ENCODE data around the gene BBS2. TPM values are rescaled to one million over a fixed set of nuclear protein-coding genes. Genes with fewer than 3 reads are reported as not detected.

The BBS2 gene
- polyA plus RNA-seq (2013, experiment 1 of 2; ENCODE audit: insufficient read length) = 24.9 TPM
- polyA plus RNA-seq (2013, experiment 2 of 2; ENCODE audit: insufficient read length) = 36.4 TPM

GRCh38 chr16:56519459-56520250, at the start of gene BBS2:
Gene BBS2, minus strand, starts transcription at chr16:56520024. Its CDS starts 162 bp downstream, at chr16:56519862.
- DNase-seq = peak; percentile 80

GRCh38 chr16:56564793-56565477, 45.1 kb upstream of the BBS2 start, which contains the start of gene MT4:
Gene MT4, plus strand, starts transcription at chr16:56565073. Its CDS starts 56 bp downstream, at chr16:56565129.
- no peak for DNase-seq

- DNase-seq = no peak
Observed at GRCh38 chr16:56561126-56561525, 41.3 kb upstream of the BBS2 start.

GRCh38 chr16:56560447-56560846, 40.6 kb upstream of the BBS2 start:
- no peak for DNase-seq

GRCh38 chr16:56559109-56559508, 39.3 kb upstream of the BBS2 start:
- DNase-seq = no peak

- peak; percentile 80 for DNase-seq
Observed at GRCh38 chr16:56558024-56558747, 38.4 kb upstream of the BBS2 start.

- no peak for DNase-seq
Observed at GRCh38 chr16:56554441-56554840, 34.6 kb upstream of the BBS2 start.

GRCh38 chr16:56551796-56552738, 32.2 kb upstream of the BBS2 start:
- DNase-seq = no peak

- peak; percentile 20 for DNase-seq
Observed at GRCh38 chr16:56549744-56550385, 30.0 kb upstream of the BBS2 start.

- no peak for DNase-seq
Observed at GRCh38 chr16:56549161-56549560, 29.3 kb upstream of the BBS2 start.

GRCh38 chr16:56547949-56548567, 28.2 kb upstream of the BBS2 start:
- DNase-seq = no peak

GRCh38 chr16:56547120-56547948, 27.5 kb upstream of the BBS2 start:
- peak; percentile 35 for DNase-seq

- DNase-seq = no peak
Observed at GRCh38 chr16:56542039-56542438, 22.2 kb upstream of the BBS2 start.

GRCh38 chr16:56539656-56540055, 19.8 kb upstream of the BBS2 start:
- no peak for DNase-seq

GRCh38 chr16:56538331-56538730, 18.5 kb upstream of the BBS2 start:
- no peak for DNase-seq

GRCh38 chr16:56534847-56535383, 15.1 kb upstream of the BBS2 start:
- no peak for DNase-seq

GRCh38 chr16:56532714-56533113, 12.9 kb upstream of the BBS2 start:
- DNase-seq = no peak

- no peak for DNase-seq
Observed at GRCh38 chr16:56530872-56531271, 11.0 kb upstream of the BBS2 start.

- peak; percentile 88 for DNase-seq
Observed at GRCh38 chr16:56525236-56525635, 5.4 kb upstream of the BBS2 start.

- no peak for DNase-seq
Observed at GRCh38 chr16:56520251-56520577, 390 bp upstream of the BBS2 start.
